Measurements from ENCODE around the gene LNX1. TPM values are rescaled to one million over a fixed set of nuclear protein-coding genes. Genes with fewer than 3 reads are reported as not detected.

LNX1 gene
- total RNA-seq = 54.1 TPM

DNA sequence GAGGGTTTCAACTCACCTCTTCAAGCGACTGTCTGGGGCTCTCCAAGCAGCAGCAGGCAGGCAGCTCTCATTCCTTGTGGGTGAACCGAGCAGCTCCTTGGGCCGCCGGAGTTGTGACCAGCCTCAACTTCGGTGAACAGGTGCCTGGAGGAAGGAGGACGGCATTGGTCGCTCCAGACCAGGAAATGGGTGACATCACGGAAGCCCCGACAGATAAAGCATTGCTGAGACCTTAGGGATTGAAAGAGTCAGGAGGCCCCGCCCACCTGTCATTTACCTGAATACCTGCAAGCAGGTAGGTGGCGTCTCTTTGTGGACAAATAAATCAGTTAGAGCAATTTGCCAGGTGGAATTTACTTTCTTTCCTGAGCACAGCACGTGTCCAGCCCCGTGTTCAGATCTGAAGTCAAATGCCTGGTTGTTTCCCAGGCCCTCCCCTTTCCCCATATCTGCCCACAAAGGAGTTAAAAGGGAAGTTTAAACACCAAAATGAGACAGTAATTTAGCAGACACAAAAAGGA lies at the start of gene LNX1:
Gene LNX1 (minus strand): TSS at position 115 of the 521 bp plus-strand sequence. CDS start 17,484 bp downstream, outside the sequence.

Other genes starting within 250 kb of the LNX1 start
- 50.4 TPM for gene SCFD2, start 225.4 kb downstream of the LNX1 start, total RNA-seq
- gene FIP1L1, start 213.8 kb downstream of the LNX1 start, total RNA-seq = 117 TPM

Data from parietal lobe (tissue), 1 donor.